ENCODE measurements around the gene STK11.
A peak's percentile ranks its signal among the peaks of the same experiment; 100 is the strongest.

Gene STK11

DNA sequence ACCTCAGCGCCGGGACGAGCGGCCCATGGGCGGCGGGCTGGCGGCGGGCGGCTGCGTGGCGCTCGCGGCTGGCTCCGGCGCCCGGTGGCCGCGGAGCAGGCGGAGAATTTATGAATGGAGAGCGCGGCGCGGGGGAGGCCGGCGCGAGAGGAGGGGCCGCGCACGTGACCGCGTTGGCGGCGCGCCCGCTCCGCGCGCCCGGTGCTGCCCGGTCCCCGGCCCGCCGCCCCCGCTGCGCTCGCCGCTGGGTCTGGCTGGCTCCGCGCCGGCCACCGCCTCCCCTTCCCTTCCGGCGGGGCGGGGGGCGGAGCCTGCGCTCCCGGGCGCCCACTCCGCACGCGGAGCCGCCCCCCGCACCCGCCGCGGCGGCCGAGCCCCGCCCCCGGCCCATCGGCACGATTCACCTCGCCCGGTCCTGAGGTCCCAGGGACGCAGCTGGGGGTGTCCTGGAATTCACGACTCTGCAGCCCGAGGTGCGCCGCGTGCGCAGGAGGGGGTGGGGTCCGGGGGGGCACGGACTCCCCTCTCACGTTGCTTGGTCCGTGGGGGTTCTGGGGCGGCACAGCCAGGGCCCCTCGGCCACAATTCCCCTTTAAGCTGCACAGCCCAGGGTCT lies 32.3 kb downstream of the STK11 start, which contains the start of gene CBARP:
Gene CBARP, minus strand, starts transcription at position 252 of the 615 bp plus-strand sequence. CDS start 1,905 bp downstream, outside the sequence.
- no peak within 1 kb of the TSS for H3K27ac ChIP-seq
- H3K4me2 ChIP-seq, result peak within 1 kb of the TSS; percentile 66
- no peaks in the 10 kb centered on the region for H3K36me3 ChIP-seq (ENCODE audit: insufficient read depth)
- peak within 1 kb of the TSS; percentile 30; the same call in 1 of the 2 replicates for H2AFZ ChIP-seq (ENCODE audit: low read depth)
- no peaks in the 10 kb centered on the region for H4K20me1 ChIP-seq (ENCODE audit: insufficient read depth)
- H3K4me3 ChIP-seq (IDR thresholded peaks at IDR 0.05; ENCODE audit: insufficient read depth, low read depth, low read length), result no peak within 1 kb of the TSS
- no peak within 1 kb of the TSS for H3K9ac ChIP-seq
- H3K27me3 ChIP-seq (ENCODE audit: insufficient read depth, low read depth), result peaks cover 24% of the 10 kb centered on the region
- TF ChIP-seq, protein P1, sequence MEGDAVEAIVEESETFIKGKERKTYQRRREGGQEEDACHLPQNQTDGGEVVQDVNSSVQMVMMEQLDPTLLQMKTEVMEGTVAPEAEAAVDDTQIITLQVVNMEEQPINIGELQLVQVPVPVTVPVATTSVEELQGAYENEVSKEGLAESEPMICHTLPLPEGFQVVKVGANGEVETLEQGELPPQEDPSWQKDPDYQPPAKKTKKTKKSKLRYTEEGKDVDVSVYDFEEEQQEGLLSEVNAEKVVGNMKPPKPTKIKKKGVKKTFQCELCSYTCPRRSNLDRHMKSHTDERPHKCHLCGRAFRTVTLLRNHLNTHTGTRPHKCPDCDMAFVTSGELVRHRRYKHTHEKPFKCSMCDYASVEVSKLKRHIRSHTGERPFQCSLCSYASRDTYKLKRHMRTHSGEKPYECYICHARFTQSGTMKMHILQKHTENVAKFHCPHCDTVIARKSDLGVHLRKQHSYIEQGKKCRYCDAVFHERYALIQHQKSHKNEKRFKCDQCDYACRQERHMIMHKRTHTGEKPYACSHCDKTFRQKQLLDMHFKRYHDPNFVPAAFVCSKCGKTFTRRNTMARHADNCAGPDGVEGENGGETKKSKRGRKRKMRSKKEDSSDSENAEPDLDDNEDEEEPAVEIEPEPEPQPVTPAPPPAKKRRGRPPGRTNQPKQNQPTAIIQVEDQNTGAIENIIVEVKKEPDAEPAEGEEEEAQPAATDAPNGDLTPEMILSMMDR (conservative IDR thresholded peaks at IDR 0.05; ENCODE audit: low read depth, low read length), result no peak
- peaks cover 12% of the 10 kb centered on the region for H3K4me1 ChIP-seq (ENCODE audit: low read depth, poor library complexity, severe bottlenecking)
- peaks cover 9% of the 10 kb centered on the region; the same call in 1 of the 2 replicates for H3K79me2 ChIP-seq (ENCODE audit: insufficient read depth, low read depth)

GRCh38 chr19:1238369-1239303 lies 33.1 kb downstream of the STK11 start:
- Histone ChIP-seq H2AFZ (ENCODE audit: low read depth) (no peak overlapping the region), H3K79me2 (ENCODE audit: insufficient read depth, low read depth) (peaks cover 9% of the 10 kb centered on the region; the same call in 1 of the 2 replicates), H3K9ac (no peak overlapping the region), H3K27me3 (ENCODE audit: insufficient read depth, low read depth) (peaks cover 21% of the 10 kb centered on the region), H3K36me3 (ENCODE audit: insufficient read depth) (no peaks in the 10 kb centered on the region), H3K27ac (no peak overlapping the region), H3K4me2 (no peak overlapping the region; the same call in 1 of the 2 replicates), H3K4me1 (ENCODE audit: low read depth, poor library complexity, severe bottlenecking) (peaks cover 19% of the 10 kb centered on the region), H3K4me3 (IDR thresholded peaks at IDR 0.05; ENCODE audit: insufficient read depth, low read depth, low read length) (no peak overlapping the region), H4K20me1 (ENCODE audit: insufficient read depth) (no peaks in the 10 kb centered on the region)
- TF ChIP-seq, protein P1 (conservative IDR thresholded peaks at IDR 0.05; ENCODE audit: low read depth, low read length), result no peak

DNA sequence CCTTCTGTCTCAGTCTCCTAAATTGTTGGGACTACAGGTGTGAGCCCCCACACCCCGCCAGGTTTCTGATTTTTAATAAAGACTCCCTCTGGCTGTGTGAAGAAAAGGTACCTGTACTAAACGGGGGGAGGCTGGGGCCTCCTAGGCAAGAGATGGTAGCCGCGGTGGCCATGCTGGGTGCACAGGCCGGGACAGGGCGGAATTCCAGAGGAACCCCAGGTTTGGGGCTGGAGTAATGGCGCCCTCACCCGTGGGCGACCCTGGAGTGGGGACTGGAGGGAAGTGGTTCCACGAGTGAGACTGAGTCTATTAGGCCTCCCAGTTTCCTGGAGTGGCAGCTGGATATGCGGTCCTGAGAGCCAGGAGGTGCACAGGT lies 33.8 kb downstream of the STK11 start:
- no peak overlapping the region for H3K27ac ChIP-seq
- H3K4me2 ChIP-seq, result peak overlapping the region; percentile 71
- TF ChIP-seq, protein P1 (conservative IDR thresholded peaks at IDR 0.05; ENCODE audit: low read depth, low read length), result no peak
- H3K4me3 ChIP-seq (IDR thresholded peaks at IDR 0.05; ENCODE audit: insufficient read depth, low read depth, low read length), result no peak overlapping the region
- no peaks in the 10 kb centered on the region for H4K20me1 ChIP-seq (ENCODE audit: insufficient read depth)
- H3K9ac ChIP-seq, result no peak overlapping the region
- peak overlapping the region; percentile 61; the same call in 1 of the 2 replicates for H2AFZ ChIP-seq (ENCODE audit: low read depth)
- H3K27me3 ChIP-seq (ENCODE audit: insufficient read depth, low read depth), result peaks cover 21% of the 10 kb centered on the region
- H3K79me2 ChIP-seq (ENCODE audit: insufficient read depth, low read depth), result peaks cover 9% of the 10 kb centered on the region; the same call in 1 of the 2 replicates
- peaks cover 26% of the 10 kb centered on the region for H3K4me1 ChIP-seq (ENCODE audit: low read depth, poor library complexity, severe bottlenecking)
- H3K36me3 ChIP-seq (ENCODE audit: insufficient read depth), result no peaks in the 10 kb centered on the region

DNA sequence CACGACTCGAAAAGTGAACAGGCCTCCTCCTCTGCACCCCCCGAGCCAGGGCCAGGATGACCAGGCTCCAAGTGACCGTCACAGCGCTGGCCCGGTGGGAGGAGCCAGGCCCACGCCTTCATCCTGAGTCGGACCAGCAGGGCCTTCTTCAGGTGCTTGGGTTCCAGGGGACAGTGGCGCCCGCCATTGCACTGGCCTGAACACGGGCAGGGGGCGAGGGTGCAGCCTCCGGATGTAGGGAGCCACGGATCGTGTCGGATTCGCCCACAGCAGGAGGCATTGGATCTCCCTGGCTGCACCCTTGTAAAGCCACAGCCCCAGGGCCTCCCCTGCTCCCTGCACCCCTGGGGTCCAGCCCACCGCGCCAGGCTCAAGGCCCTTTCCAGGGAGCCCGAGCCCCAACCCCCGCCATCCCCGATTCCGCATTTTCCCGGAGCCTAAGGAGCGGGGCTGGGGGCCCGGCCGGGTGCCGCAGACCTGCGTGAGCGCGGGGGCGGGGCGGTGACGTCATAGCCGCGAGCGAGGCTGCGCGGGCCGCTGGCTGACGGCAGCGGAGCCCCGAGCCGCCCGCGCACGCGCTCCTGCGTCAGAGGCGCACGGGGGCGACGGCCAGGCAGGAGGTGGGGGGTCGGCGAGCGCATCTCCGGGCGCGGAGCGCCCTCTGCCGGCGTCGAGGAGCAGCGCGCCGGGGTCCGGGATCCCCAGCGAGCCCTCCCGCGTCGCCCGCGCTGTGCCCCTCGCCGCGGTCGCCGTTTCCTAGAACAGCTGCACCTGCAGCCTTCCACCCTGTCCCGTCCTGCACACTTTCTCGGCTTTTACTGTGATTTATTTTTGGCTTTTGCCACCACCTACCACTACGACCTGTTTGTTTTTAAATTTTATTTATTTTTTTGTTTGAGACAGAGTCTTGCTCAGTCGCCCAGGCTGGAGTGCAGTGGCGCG lies 34.5 kb downstream of the STK11 start:
- H3K36me3 ChIP-seq (ENCODE audit: insufficient read depth), result no peaks in the 10 kb centered on the region
- H3K4me1 ChIP-seq (ENCODE audit: low read depth, poor library complexity, severe bottlenecking), result peaks cover 31% of the 10 kb centered on the region
- H3K79me2 ChIP-seq (ENCODE audit: insufficient read depth, low read depth), result peaks cover 9% of the 10 kb centered on the region; the same call in 1 of the 2 replicates
- H3K27me3 ChIP-seq (ENCODE audit: insufficient read depth, low read depth), result peaks cover 21% of the 10 kb centered on the region
- H3K9ac ChIP-seq, result no peak overlapping the region
- no peak overlapping the region for H3K27ac ChIP-seq
- no peaks in the 10 kb centered on the region for H4K20me1 ChIP-seq (ENCODE audit: insufficient read depth)
- peak overlapping the region; percentile 61 for H2AFZ ChIP-seq (ENCODE audit: low read depth)
- peak overlapping the region; percentile 85 for H3K4me2 ChIP-seq
- H3K4me3 ChIP-seq (IDR thresholded peaks at IDR 0.05; ENCODE audit: insufficient read depth, low read depth, low read length), result no peak overlapping the region
- TF ChIP-seq, protein P1 (conservative IDR thresholded peaks at IDR 0.05; ENCODE audit: low read depth, low read length), result no peak; the same call in 1 of the 2 replicates
